HepG2 (cell line): ENCODE measurements around the gene PRR12.

Source experiments
- CENPT ChIP-seq: sonication (generic); formaldehyde crosslinking; IDR thresholded peaks from 2 replicates; pipeline ENCODE4 v1.8.0; 2022; ENCODE audit warnings: low read depth, mild to moderate bottlenecking, moderate library complexity, missing genetic modification reagents
- FOXA1 ChIP-seq, 2 experiments: fragments of 450-650 bp in 1 of 2; sonication (generic) in 1 of 2; formaldehyde crosslinking in 1 of 2; IDR thresholded peaks; 2 replicates each; pipeline versions ENCODE4 v1.4.0 to v1.6.1; 2016 to 2020; ENCODE audit warnings: missing genetic modification reagents in 1 of 2
- GZF1 ChIP-seq: sonication (generic); formaldehyde crosslinking; IDR thresholded peaks from 2 replicates; pipeline ENCODE4 v1.5.1; 2020; ENCODE audit warnings: mild to moderate bottlenecking, missing genetic modification reagents
- JUN ChIP-seq: sonication (generic); formaldehyde crosslinking; IDR thresholded peaks from 2 replicates; pipeline ENCODE4 v1.4.0; 2020; ENCODE audit warnings: mild to moderate bottlenecking, missing genetic modification reagents
- MYNN ChIP-seq: sonication (generic); formaldehyde crosslinking; IDR thresholded peaks from 2 replicates; pipeline ENCODE4 v1.4.0; 2020; ENCODE audit warnings: mild to moderate bottlenecking, low read depth, missing genetic modification reagents
- PLRG1 ChIP-seq: fragments of 450-650 bp; conservative IDR thresholded peaks from 2 replicates; pipeline ENCODE4 v1.6.1; 2016
- SP4 ChIP-seq: sonication (generic); formaldehyde crosslinking; IDR thresholded peaks from 2 replicates; pipeline ENCODE4 v1.8.1; 2023; ENCODE audit warnings: mild to moderate bottlenecking, missing genetic modification reagents
- ZNF335 ChIP-seq: sonication (generic); formaldehyde crosslinking; IDR thresholded peaks from 2 replicates; pipeline ENCODE4 v1.4.0; 2020; ENCODE audit warnings: missing genetic modification reagents
- TF ChIP-seq, protein P1 (sequence below): sonication (generic); formaldehyde crosslinking; IDR thresholded peaks from 2 replicates; pipeline ENCODE4 v1.5.0; 2020; ENCODE audit warnings: mild to moderate bottlenecking, missing genetic modification reagents, moderate library complexity

- TF ChIP-seq GZF1 (CRISPR knock-in tag) = no peak
- TF ChIP-seq, protein P1, sequence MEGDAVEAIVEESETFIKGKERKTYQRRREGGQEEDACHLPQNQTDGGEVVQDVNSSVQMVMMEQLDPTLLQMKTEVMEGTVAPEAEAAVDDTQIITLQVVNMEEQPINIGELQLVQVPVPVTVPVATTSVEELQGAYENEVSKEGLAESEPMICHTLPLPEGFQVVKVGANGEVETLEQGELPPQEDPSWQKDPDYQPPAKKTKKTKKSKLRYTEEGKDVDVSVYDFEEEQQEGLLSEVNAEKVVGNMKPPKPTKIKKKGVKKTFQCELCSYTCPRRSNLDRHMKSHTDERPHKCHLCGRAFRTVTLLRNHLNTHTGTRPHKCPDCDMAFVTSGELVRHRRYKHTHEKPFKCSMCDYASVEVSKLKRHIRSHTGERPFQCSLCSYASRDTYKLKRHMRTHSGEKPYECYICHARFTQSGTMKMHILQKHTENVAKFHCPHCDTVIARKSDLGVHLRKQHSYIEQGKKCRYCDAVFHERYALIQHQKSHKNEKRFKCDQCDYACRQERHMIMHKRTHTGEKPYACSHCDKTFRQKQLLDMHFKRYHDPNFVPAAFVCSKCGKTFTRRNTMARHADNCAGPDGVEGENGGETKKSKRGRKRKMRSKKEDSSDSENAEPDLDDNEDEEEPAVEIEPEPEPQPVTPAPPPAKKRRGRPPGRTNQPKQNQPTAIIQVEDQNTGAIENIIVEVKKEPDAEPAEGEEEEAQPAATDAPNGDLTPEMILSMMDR (CRISPR knock-in tag) = no peak
- TF ChIP-seq FOXA1 (IDR thresholded peaks at IDR 0.05) = no peak
- TF ChIP-seq FOXA1 (CRISPR knock-in tag; IDR thresholded peaks at IDR 0.05) = no peak
- no peak for TF ChIP-seq CENPT (CRISPR knock-in tag)
- TF ChIP-seq SP4 (CRISPR knock-in tag) = no peak
- no peak for TF ChIP-seq ZNF335
- no peak for TF ChIP-seq JUN (CRISPR knock-in tag)
- no peak for TF ChIP-seq PLRG1
- no peak for TF ChIP-seq MYNN (CRISPR knock-in tag)
Observed at GRCh38 chr19:49559928-49560327, 31.1 kb upstream of the PRR12 start.
